Measurements from ENCODE around the gene ATL3.

DNA sequence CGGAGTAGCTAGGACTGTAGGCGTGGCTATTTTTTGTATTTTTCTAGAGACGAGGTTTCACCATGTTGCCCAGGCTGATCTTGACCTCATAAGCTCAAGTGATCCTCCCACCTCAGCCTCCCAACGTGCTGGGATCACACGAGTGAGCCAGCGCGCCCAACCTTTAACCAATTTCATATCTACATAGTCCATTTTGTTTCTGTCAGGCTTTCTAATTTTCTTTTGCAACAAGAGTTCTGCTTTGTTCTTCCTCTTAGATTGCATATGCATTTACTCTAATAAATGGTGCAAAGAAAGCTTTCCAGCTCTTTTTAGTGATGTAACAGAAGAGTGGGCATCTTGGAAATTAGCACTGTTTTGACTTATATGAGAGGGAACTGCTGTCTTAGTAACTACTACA, 23.4 kb upstream of the ATL3 start:
- TF ChIP-seq POLR2A (IDR thresholded peaks at IDR 0.05) = no peak
- TF ChIP-seq, protein P1, sequence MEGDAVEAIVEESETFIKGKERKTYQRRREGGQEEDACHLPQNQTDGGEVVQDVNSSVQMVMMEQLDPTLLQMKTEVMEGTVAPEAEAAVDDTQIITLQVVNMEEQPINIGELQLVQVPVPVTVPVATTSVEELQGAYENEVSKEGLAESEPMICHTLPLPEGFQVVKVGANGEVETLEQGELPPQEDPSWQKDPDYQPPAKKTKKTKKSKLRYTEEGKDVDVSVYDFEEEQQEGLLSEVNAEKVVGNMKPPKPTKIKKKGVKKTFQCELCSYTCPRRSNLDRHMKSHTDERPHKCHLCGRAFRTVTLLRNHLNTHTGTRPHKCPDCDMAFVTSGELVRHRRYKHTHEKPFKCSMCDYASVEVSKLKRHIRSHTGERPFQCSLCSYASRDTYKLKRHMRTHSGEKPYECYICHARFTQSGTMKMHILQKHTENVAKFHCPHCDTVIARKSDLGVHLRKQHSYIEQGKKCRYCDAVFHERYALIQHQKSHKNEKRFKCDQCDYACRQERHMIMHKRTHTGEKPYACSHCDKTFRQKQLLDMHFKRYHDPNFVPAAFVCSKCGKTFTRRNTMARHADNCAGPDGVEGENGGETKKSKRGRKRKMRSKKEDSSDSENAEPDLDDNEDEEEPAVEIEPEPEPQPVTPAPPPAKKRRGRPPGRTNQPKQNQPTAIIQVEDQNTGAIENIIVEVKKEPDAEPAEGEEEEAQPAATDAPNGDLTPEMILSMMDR (IDR thresholded peaks at IDR 0.05) = no peak

Measured in body of pancreas (tissue), 4 donors.